Cardiac muscle cell (in vitro differentiated cells and primary cell): Measurements from ENCODE around the gene BBS9. TPM values are rescaled to one million over a fixed set of nuclear protein-coding genes. Genes with fewer than 3 reads are reported as not detected.

Experiments used
- DNase-seq, 2 donors: peaks; one replicate each; pipeline versions ENCODE4 v3.0.0 to v3.0.0-alpha.2; 2010 to 2017; ENCODE audit warnings: low read depth in 1 of 2, low spot score in 1 of 2
- H3K27ac ChIP-seq: fragments of 200-600 bp; sonication (generic); 2 replicates; pipeline ENCODE4 v1.5.1; 2016
- H3K27me3 ChIP-seq: fragments of 200-600 bp; sonication (generic); 2 replicates; pipeline ENCODE4 v1.6.0; 2016; ENCODE audit warnings: control low read depth
- H3K36me3 ChIP-seq: fragments of 200-600 bp; sonication (generic); 2 replicates; pipeline ENCODE4 v1.5.1; 2016; ENCODE audit warnings: control low read depth
- H3K4me1 ChIP-seq: fragments of 200-600 bp; sonication (generic); 2 replicates; pipeline ENCODE4 v1.8.1; 2017; ENCODE audit warnings: low read depth, mild to moderate bottlenecking, mixed run types
- H3K4me3 ChIP-seq: fragments of 200-600 bp; sonication (generic); 2 replicates; pipeline ENCODE4 v1.5.1; 2016; ENCODE audit warnings: mild to moderate bottlenecking
- H3K9me3 ChIP-seq: fragments of 200-600 bp; sonication (generic); 2 replicates; pipeline ENCODE4 v1.5.1; 2017; ENCODE audit warnings: low read depth, mild to moderate bottlenecking, control low read depth
- CTCF ChIP-seq: IDR thresholded peaks from 2 replicates; pipeline ENCODE4 v1.5.1; 2012; ENCODE audit warnings: low read depth, mild to moderate bottlenecking, low read length
- polyA plus RNA-seq: library from polyadenylated mRNA; unstranded; fragments of >200 nt; fragmentation: Nextera tagmentation; extraction: Ambion mirVana; gene quantifications from 2 replicates; pipeline ENCODE4 v1.2.1, GENCODE V29; 2016
- total RNA-seq: library from RNA; depleted of rRNA; stranded (reverse); fragments of >200 nt; gene quantifications from 2 replicates; pipeline ENCODE4 v1.2.3, GENCODE V29; 2016

Gene BBS9
- total and polyA plus RNA-seq, 2 experiments from 2014 or later, result 9.8 to 13.2 TPM

- no peak for TF ChIP-seq CTCF
- no peaks in the 10 kb centered on the region for H3K36me3 ChIP-seq
- no peaks in the 10 kb centered on the region for H3K4me1 ChIP-seq
- no peaks in the 10 kb centered on the region for H3K27me3 ChIP-seq
- H3K9me3 ChIP-seq, result no peaks in the 10 kb centered on the region
- H3K27ac ChIP-seq, result no peak overlapping the region
- DNase-seq, result no peak
- H3K4me3 ChIP-seq, result no peak overlapping the region
Measured at GRCh38 chr7:33392148-33392547, 262.8 kb downstream of the BBS9 start.

- no peak overlapping the region for H3K4me3 ChIP-seq
- no peaks in the 10 kb centered on the region for H3K36me3 ChIP-seq
- H3K4me1 ChIP-seq, result no peaks in the 10 kb centered on the region
- no peak overlapping the region for H3K27ac ChIP-seq
- TF ChIP-seq CTCF, result no peak
- no peaks in the 10 kb centered on the region for H3K27me3 ChIP-seq
- DNase-seq, result no peak
- H3K9me3 ChIP-seq, result no peaks in the 10 kb centered on the region
Measured at GRCh38 chr7:33393770-33394169, 264.4 kb downstream of the BBS9 start.

GRCh38 chr7:33395340-33395739, 266.0 kb downstream of the BBS9 start:
- Histone ChIP-seq H3K27ac (no peak overlapping the region), H3K9me3 (no peaks in the 10 kb centered on the region), H3K4me1 (no peaks in the 10 kb centered on the region), H3K4me3 (no peak overlapping the region), H3K27me3 (no peaks in the 10 kb centered on the region), H3K36me3 (no peaks in the 10 kb centered on the region)
- DNase-seq, result no peak
- no peak for TF ChIP-seq CTCF

- TF ChIP-seq CTCF, result no peak
- no peaks in the 10 kb centered on the region for H3K9me3 ChIP-seq
- H3K27ac ChIP-seq, result no peak overlapping the region
- no peak overlapping the region for H3K4me3 ChIP-seq
- no peaks in the 10 kb centered on the region for H3K4me1 ChIP-seq
- H3K36me3 ChIP-seq, result no peaks in the 10 kb centered on the region
- no peak for DNase-seq
- H3K27me3 ChIP-seq, result no peaks in the 10 kb centered on the region
Measured at GRCh38 chr7:33399528-33400213, 270.3 kb downstream of the BBS9 start.

GRCh38 chr7:33400214-33400538, 270.8 kb downstream of the BBS9 start:
- DNase-seq, result no peak
- Histone ChIP-seq H3K36me3 (no peaks in the 10 kb centered on the region), H3K4me1 (no peaks in the 10 kb centered on the region), H3K9me3 (no peaks in the 10 kb centered on the region), H3K27me3 (no peaks in the 10 kb centered on the region), H3K4me3 (no peak overlapping the region), H3K27ac (no peak overlapping the region)
- no peak for TF ChIP-seq CTCF
